Measurements from ENCODE around the gene RNFT2.

RNFT2 gene

GRCh38 chr12:116820064-116820656 lies 82.0 kb downstream of the RNFT2 start:
- in situ Hi-C loops (cut with MboI; ENCODE audit: low sequenced_read_pairs): no loop called here

DNA sequence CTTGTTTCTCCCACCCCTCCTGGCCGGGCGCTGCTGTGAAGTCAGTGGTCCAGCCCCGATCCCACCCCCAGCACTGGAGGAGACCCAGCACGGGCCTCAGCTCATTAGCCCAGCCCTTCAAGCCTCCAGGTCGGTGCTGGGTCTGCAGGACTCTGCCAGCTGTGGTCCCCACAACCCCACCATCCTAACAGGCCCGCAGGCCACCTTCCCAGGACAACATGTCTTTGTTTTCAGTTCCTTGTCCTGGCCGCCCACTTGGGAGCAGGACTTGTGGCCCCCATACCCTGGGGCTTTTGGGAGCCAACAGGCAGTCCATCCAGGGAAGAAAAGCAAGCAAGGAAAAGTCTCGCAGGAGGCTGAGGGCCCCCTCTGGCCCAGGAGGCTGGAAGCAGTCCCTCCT lies 83.2 kb downstream of the RNFT2 start:
- in situ Hi-C loops (cut with MboI; ENCODE audit: low sequenced_read_pairs): no loop called here

DNA sequence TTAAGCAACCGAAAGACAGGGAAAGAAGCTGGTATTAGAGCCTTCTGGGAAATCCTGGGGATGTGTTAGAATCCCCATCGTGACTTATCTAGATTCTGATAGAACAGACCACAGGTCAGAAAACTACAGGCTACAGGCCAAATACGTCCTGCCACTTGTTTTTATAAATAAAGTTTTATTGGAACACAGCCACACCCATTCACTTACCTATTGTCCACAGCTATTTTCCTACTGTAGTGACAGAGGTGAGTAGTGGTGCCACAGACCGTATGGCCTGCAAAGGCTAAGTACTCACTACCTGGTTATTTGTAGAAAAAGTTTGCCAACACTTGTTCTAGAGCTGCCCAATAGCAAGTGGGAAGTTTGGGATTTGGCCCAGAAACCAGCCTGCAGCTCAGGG lies 89.3 kb downstream of the RNFT2 start:
- in situ Hi-C loops (cut with MboI; ENCODE audit: low sequenced_read_pairs): no loop called here

- in situ Hi-C loops (cut with MboI; ENCODE audit: low sequenced_read_pairs): no loop called here
Observed at GRCh38 chr12:116832353-116832752, 94.2 kb downstream of the RNFT2 start.

- in situ Hi-C loops (cut with MboI; ENCODE audit: low sequenced_read_pairs): no loop called here
Observed at GRCh38 chr12:116833474-116833873, 95.4 kb downstream of the RNFT2 start.

- in situ Hi-C loops (cut with MboI; ENCODE audit: low sequenced_read_pairs): no loop called here
Observed at GRCh38 chr12:116835484-116835883, 97.4 kb downstream of the RNFT2 start.

GRCh38 chr12:116837097-116837496 lies 99.0 kb downstream of the RNFT2 start:
- in situ Hi-C loops (cut with MboI; ENCODE audit: low sequenced_read_pairs): no loop called here

- in situ Hi-C loops (cut with MboI; ENCODE audit: low sequenced_read_pairs): no loop called here
Observed at GRCh38 chr12:116838365-116838764, 100.2 kb downstream of the RNFT2 start.

DNA sequence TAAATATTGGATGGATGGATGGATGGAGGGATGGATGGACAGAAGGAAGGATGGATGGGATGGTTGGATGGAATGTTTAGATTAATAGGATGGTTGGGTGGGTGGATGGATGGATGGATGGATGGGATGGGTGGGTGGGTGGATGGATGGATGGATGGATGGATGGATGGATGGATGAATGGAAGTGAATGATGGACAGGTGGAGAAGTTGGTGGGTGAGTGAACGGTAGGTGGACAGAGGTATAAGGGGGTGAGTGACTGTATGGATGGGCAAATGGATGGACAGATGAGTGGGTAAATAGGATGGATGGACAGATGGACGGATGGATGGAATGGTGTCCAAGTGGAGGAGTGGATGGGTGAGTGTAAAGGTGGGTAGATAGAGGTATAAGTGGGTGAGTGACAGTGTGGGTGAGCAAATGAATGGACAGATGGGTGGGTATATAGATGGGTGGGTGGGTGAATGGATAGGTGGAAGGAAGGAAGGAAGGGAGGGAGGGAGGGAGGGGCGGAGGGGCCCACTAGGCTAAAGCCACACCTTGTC lies 101.2 kb downstream of the RNFT2 start:
- in situ Hi-C loops (cut with MboI; ENCODE audit: low sequenced_read_pairs): no loop called here

GRCh38 chr12:116843085-116843484 lies 105.0 kb downstream of the RNFT2 start:
- in situ Hi-C loops (cut with MboI; ENCODE audit: low sequenced_read_pairs): no loop called here

DNA sequence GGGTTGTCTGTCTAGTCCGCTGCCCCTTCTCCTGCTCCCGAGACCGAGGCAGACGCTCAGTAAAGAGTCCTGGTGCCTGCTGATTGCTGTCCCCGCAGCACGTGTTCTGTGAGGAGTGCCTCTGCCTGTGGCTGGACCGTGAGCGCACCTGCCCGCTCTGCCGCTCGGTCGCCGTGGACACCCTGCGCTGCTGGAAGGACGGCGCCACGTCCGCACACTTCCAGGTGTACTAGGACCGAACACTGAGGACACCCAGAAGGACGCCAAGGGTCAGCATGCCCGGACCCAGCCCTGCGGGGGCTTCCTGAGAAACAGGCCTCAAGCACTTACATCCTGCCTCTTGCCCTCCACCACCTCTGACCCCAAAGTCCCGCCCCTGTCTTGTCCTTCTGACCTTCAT lies 111.1 kb downstream of the RNFT2 start:
- in situ Hi-C loops (cut with MboI; ENCODE audit: low sequenced_read_pairs): no loop called here

- in situ Hi-C loops (cut with MboI; ENCODE audit: low sequenced_read_pairs): no loop called here
Observed at GRCh38 chr12:116852303-116852702, 114.2 kb downstream of the RNFT2 start.

GRCh38 chr12:116853507-116853906 lies 115.4 kb downstream of the RNFT2 start:
- in situ Hi-C loops (cut with MboI; ENCODE audit: low sequenced_read_pairs): no loop called here

DNA sequence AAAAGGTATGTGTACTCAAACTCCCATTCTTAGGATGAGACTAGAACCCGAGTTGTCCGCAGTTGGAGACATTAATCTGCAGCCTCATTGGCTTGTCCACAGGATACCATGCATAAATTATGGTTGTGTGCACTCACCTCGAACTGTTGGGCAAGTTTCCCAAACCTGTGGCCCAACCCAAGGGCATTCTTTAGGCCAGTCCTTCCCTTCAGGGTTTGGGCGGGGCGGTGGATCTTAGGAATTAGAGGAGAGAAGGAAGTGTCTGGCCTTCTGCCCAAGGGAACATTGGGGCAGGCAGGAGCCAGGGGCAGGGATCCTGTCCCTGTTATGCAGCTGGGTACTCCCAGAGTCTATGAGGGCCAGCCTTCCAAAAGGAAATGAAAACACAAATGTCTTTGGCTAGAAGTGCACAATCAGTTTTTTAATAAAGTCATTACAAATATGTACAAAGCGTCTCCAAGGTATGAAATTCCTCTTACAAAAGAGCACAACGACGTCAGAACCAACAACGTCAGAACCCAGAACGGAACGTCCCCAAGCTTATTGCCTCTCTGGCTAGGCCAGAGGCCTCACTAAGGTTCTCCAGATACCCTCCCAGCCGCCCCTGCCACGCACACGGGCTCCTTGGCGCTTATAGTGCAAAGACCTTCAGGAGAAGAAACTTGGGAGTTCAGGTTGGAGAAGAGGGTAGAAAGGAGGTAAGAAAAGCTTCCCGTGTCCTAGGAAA lies 117.8 kb downstream of the RNFT2 start:
- in situ Hi-C loops (cut with MboI; ENCODE audit: low sequenced_read_pairs): no loop called here

DNA sequence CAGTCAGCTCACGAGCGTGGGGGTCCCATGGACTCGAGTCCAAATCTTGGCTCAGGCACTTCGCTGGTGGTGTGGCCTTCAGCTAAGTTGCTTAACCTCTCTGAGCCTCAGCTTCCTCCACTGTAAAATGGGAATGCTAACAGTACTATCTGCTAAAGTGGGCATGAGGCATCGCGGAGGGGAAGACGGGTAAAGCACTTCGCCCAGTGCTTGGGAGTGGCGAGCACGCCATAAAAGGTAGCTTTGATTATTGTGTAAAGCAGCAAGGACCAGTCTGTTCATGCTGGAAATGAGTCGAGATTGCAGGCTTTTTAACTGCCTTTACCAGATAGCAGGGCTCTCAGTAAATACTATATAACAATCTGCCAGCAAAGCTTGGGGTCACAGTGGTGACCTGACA lies 118.6 kb downstream of the RNFT2 start:
- in situ Hi-C loops (cut with MboI; ENCODE audit: low sequenced_read_pairs): no loop called here

DNA sequence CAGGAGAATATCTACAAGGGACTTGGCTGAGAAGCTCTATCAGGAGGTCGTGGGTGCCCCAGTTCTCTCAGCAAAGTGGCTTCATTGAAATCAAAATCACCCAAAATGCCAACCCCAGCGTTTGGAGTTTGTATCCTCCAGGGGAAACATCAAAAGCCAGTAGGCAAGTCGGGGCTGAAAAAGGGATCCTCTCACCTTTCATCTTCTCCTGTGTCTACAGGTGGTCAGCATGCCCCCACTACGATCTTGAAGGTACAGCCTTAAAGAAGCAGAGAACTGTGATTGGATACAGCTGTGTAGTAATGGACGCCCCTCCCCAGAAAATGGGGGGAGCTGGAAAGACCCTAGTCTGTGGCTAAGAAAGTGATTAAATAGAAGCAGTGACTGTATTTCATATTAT lies 121.0 kb downstream of the RNFT2 start:
- in situ Hi-C loops (cut with MboI; ENCODE audit: low sequenced_read_pairs): no loop called here

- in situ Hi-C loops (cut with MboI; ENCODE audit: low sequenced_read_pairs): no loop called here
Observed at GRCh38 chr12:116860263-116860662, 122.1 kb downstream of the RNFT2 start.

- in situ Hi-C loops (cut with MboI; ENCODE audit: low sequenced_read_pairs): no loop called here
Observed at GRCh38 chr12:116861320-116861719, 123.2 kb downstream of the RNFT2 start.

- in situ Hi-C loops (cut with MboI; ENCODE audit: low sequenced_read_pairs): no loop called here
Observed at GRCh38 chr12:116862167-116862566, 124.1 kb downstream of the RNFT2 start.

DNA sequence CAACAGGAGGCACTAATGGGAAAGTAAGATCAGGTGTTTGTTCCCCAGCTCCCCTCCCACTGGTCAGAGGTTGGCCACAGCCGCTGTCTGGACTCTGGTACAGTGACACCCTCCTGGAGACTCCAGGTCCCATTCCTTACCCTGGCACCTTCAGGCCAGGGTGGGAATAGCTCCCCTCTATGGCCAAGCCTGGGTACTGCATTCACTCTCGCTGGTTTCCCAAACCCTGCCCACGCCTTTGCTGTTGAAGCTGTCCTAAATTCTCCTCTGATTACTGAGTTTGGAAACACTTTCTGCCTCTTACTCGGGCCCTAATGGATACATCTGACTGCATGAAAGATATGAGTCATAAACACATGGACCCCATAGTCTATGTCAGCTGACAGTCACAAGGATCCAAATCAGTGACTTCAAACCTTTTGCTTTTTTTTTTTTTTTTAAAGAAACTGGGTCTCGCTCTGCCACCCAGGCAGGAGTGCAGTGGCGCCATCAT lies 125.2 kb downstream of the RNFT2 start:
- in situ Hi-C loops (cut with MboI; ENCODE audit: low sequenced_read_pairs): no loop called here

GRCh38 chr12:116864371-116865160 lies 126.5 kb downstream of the RNFT2 start:
- in situ Hi-C loops (cut with MboI; ENCODE audit: low sequenced_read_pairs): no loop called here

GRCh38 chr12:116867523-116867922 lies 129.4 kb downstream of the RNFT2 start:
- in situ Hi-C loops (cut with MboI; ENCODE audit: low sequenced_read_pairs): no loop called here

Data from hTERT RPE-1 (cell line).